A549 (cell line): ENCODE measurements around the gene HS3ST6.

Experiments
- CTCF ChIP-seq: fragments of >200 bp; sonication (Bioruptor Twin); formaldehyde crosslinking; IDR thresholded peaks from 3 replicates; pipeline ENCODE4 v1.5.1; 2016
- TP53 ChIP-seq: fragments of 250-450 bp; sonication (Bioruptor Pico); IDR thresholded peaks from 2 replicates; pipeline ENCODE4 v1.5.0; 2021; ENCODE audit warnings: mild to moderate bottlenecking, moderate library complexity
- ZFP36 ChIP-seq: fragments of 450-650 bp; IDR thresholded peaks from 2 replicates; pipeline ENCODE4 v1.6.1; 2014; ENCODE audit warnings: borderline replicate concordance; ENCODE audit not compliant: partially characterized antibody

- no peak for TF ChIP-seq CTCF
- TF ChIP-seq ZFP36 = no peak
- no peak for TF ChIP-seq TP53 (CRISPR knock-in tag)
These were observed 20.1 kb upstream of the HS3ST6 start for GRCh38 chr16:1938316-1938715.
